Stimulated activated CD4-positive, alpha-beta T cell treated with anti-CD3 and anti-CD28 coated beads, Interleukin-4, amount 100 ng/mL, for 24 hours (primary cell): ENCODE data around the gene FABP1.

Source experiments
- DNase-seq: peaks from one replicate; pipeline ENCODE4 v3.0.0-alpha.2; 2020

The FABP1 gene

DNA sequence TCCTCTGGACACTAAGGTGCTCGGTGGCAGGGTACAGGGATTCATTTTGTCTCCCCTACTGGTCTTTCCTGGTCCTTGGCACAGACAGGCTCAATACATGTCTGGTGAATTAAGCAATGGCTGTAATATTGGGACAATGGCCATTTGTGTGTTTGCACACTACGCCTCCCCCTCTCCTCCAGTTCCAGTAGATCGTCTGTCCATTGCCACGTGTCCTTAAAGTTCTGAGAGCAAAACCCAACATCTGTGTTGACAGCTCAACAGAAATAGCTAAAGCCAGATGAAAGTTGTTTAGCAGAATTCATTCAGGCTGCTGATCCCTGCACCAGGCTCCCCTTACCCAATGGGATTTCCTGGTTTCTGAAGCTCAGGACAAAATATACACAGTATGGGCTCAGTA, 9.0 kb upstream of the FABP1 start:
- DNase-seq = no peak

DNA sequence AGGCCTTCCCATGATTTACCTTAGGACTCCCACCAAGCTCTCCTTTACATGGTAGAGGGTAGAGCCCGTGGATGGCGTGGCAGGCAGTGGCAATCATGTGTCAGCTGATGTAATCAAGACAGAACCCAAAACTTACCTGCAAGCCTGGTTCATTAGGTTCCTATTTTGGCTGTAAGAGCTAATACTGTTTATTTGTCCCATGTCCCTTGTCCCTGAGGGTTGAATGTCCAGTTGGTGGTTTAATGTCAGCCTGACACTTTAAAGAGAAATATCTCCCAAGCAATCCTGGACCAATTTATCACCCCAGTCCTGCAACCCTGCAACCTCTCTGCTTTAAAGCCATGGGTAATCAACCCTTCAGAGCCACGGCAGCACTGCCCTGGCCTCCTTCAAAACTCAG, 6.0 kb upstream of the FABP1 start:
- DNase-seq = no peak

DNA sequence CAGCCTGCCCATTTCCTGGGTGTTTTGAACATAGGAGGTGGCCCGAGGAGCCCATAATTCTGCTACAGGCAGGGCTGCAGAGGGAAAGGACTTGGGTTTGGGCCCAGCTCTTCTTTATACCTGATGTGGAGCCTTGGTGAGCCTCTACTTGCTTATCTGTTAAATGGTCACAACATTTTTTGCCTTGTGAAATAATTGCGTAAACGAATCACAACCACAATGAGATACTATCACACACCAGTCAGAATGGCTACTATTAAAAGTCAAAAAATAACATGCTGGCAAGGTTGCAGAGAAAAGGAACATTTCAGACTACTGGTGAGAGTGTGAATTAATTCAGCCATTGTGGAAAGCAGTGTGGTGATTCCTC, 4.1 kb upstream of the FABP1 start:
- DNase-seq = no peak

DNA sequence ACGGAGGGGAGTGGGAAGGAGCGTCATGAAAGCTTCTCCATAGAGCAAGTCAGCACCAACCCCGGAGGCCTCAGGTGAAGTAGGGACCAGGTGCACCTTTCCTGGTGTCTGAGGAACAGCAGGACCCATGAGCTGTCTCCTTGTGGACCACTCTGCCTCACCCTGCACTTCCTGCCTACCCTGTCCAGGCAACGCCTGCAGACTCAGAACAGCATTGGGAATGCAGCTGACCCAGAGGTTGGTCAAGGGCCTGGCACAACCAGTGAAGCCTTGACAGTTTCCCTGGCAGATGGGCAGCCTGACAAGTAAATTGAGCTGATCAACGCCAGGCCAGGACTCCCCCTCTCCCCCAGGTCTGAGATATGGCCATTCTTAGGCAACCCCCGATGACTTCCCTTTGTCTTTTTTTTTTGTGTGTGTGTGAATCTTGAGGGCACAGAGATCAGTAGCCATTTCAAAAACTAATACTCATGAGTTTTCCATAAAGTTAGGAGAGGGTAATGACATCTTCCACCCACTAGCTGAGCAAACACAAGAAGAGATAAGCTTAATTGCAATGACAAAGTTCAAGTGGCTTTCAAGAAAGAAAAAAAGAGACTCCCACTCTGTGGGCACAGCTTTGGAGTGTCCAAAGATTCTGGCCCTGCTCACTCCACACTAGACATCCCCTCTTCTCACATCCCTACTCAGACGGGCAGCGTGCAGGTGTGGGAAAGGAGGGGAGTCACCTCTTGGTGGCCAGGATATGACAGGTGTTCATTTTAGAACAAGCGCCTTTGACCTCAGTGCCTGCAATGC, 3.5 kb upstream of the FABP1 start:
- DNase-seq = no peak

DNA sequence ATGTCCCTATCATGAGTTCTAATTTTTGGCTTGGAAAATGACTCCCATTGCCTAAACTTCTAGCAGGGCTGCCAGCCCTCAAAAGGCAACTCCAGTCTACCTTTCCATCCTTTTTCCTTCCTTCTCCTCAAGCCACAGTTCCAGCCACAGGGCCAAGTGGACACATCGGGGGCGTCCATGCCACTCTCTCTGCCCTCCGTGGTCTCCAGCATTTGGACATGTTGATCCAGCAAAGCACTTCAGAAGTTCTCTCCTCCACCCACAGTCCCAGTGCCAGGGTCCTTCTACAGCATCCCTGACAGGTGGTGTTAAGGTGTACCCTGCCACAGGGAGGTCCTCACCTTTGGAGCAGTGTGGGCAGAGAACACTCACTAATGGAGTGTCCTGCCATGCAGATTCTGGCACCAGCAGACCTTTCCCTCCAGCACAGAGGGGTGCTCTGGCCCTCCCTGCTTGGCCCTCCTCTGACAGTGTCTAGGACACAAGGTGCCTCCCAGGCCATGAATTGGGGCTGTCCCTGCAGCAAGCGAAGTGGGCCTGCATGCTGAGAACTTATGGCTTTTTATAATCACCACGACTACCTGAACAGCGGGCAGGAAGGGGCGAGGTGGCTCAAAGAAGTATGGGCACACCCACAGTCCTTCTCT, 1.6 kb upstream of the FABP1 start:
- no peak for DNase-seq

DNA sequence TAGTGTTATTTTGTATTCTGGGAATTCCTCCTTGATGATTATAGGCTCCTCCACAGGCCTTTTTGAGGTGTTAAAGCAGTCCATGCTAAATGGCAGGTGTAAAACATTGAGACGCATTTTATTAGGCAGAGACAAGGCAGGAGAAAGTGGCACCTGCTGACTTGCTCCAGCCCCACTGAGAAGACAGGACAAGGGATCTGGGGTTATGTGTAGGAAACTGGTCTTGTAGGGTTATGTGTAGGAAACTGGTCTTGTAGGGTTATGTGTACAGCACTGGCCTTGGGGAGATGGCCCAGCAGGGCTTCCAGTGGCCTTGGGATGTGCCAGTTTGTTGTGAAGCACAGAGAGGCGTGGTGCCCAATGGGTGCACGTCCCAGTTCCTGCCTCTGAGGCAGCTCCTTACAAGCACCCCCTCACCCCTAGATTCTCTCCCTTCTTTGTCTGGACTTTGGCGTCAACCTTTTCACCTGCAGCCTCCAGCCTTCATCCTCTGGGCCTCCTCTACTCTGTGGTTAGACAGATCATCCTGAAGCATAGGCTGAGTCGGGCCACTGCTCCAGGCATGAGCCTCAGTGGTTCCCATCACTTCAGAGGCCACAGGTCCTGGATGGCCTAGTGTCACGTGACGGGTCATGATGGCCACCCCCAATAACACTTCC, 921 bp upstream of the FABP1 start:
- DNase-seq = no peak

DNA sequence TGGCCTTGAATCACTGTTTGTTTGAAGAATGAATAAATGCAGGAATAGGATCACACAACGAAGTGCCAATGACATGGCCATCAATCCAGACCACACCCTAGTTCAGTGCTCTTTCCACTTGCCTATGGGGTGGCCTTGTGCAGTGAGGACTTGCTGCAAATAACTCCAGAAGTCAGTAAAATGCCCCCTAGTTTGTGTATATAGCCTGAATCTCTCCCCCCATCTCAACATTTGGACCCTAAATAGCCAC, 299 bp downstream of the FABP1 start:
- DNase-seq = no peak

DNA sequence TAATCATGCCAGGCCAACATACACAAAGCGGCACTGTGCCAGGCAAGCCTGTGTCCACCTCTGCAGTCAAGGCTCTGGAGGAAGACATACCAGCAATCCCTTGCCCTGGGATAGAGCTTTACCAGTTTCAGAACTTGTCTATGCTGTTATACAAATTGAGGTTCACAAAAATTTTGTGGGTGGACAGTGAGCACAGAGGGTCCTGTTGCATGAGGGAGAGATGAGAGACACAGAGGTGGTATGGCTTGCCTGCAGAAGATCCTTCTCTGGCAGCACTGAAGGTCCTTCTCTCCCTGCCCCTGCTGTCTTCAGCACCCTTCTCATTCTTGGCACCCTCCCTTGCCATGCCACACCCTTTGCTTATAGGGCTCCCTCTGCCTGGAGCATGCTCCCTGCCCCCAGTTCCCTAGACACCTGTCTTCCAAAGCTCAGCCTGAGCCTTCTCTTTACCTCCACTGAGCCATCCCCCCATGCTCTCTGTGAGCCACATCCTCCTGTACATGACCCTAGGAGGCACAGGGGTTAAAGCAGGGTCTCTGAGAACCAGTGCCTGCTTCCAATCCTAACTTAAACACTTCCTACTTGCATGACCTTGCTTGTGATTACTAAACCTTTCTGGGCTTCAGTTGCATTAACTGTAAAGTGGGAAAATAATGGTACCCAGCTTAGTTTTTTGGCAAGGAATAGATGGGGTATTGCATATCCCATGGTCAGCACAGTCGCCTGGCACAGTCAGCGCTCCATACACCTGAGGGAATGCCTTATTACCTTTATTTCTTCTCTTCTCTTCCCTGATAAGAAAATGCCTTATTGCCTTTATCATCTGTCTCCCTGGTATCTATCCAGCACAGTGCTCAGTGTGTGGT, 857 bp downstream of the FABP1 start:
- DNase-seq = no peak

DNA sequence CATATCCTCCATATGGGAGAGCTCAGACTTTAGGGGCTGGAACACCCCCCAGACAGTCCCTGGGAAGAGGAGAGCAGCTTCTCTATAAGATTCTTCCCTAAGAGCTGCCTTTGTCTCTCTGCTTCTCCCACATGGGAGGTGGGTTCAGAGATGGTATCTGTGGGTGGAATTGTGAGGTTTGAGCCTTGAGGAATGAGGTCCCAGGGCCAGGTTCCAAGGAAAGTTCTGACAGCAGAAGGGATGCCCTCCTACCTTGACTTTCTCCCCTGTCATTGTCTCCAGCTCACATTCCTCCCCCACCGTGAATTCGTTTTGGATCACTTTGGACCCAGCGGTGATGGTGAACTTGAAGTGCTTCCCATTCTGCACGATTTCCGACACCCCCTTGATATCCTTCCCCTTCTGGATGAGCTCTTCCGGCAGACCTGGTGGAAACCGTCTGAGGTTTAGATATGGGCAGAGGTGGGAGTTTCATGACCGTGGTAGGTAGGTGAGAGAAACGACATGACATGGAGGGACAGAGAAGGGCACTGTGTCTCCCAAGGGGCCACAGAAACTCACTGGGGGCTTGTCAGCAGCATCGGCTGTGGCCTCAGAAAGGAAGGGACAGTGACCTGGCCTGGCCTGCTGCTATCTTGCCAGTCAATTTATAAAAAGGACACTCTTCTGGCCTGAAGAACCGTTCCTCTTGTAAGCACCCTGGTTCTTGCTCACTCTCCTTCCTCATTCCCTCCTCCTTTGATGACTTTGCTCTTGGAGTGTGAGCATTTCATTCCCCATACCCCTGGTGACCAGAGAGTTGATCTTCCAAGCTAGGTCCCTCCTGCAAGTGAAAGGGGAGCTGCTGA, 1.7 kb downstream of the FABP1 start:
- no peak for DNase-seq

DNA sequence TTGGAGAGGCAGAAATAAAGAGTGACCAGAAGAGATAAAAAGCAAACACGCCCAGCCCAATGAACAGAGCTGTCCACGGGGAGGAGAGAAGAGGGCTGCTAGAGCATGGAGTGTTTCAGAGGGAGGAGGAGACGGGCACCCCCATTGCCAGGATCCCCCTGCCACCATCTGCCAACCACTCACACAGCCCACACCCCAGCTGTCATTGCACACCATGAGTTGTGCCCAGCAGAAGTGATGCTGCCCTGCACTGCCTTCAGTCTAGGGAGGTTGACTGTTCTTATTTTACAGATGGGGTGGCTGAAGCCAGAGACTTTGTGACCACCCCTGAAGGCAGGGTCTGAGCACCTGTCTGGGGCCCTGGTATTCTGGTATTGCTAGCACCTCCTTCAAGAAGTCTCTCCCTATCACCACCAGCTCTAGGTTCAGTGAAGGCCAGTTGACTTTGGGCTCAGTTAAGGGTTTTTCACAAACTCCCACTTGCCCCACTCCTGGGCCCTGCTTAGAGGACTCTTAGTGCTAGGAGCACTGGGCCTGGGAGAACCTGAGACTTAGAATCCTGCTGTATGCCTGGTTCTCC, 2.4 kb downstream of the FABP1 start:
- DNase-seq = no peak

DNA sequence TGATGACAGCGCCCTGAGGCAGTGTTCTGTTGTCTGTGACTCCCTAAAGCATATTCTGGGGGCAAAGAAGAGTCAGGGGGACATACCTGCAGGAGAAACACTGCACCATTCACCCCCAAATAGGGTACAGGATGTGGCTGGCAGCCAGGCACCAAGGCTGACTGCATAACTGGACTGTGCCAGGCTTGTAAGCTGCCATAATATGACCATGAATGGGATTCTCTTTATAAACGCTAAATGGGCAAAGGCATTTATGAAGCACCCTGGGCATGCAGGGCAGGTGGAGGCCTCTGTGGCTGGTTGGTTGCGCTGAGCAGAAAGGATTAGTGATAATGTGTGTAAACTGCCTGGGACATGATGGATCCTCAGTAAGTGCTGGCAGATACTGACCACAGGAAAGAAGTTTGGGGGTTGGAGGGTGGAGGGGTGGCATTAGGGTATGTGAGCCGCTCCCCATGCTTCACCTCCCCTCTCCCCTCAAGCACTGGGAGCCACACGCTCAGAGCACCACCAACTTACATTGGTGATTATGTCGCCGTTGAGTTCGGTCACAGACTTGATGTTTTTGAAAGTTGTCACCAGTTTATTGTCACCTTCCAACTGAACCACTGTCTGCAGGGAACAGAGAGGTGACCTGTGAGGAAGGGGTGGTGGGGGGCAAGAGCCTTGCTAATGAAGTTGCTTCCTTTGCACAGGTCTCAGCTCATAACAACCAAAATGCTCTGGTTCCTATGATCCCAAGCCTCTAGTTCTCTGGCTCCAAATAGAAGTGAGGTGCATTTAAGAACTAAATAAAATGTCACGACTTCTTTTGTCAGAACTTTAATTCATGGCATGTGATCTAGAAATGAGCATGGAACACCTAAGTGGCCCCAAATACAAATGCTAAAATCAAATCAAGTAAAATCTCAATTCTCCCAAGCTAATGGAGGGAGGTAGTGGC, 3.6 kb downstream of the FABP1 start:
- no peak for DNase-seq

DNA sequence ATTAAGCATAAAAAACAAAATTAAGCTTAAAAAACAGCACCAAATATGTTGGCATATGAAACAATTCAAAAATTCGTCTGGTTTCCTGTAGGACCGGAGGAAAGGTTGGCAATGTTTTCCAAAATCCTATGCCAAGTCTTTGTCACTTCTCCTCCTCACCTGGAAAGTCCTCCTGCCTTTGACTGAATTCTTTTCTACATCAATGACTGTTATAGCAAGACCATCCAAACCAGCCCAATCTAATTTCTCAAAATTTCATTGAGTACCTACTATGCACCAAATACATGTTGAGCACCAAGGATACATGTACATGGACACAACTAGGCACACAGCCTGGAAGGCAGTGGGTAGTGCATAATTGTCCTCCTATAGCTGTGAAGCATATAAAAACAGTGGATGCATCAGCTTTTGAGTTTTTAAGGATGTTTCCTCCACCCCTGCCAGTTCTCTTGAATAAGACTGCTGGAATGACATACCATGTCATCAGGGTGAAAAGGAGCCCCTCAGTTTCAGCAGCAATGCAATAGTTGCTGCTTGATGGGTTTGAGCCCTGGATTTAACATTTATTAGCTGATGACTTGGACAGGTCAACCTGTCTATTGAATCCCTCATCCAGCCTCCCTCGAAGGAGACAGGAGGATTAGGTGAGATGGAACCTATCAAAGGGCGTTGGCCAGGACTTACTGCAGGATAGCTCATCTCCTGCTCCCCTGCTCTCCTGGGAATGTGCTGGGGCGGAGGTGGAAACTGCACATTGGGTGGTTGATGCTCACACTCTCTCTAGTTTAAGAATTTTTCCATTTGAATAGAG, 4.5 kb downstream of the FABP1 start:
- no peak for DNase-seq

DNA sequence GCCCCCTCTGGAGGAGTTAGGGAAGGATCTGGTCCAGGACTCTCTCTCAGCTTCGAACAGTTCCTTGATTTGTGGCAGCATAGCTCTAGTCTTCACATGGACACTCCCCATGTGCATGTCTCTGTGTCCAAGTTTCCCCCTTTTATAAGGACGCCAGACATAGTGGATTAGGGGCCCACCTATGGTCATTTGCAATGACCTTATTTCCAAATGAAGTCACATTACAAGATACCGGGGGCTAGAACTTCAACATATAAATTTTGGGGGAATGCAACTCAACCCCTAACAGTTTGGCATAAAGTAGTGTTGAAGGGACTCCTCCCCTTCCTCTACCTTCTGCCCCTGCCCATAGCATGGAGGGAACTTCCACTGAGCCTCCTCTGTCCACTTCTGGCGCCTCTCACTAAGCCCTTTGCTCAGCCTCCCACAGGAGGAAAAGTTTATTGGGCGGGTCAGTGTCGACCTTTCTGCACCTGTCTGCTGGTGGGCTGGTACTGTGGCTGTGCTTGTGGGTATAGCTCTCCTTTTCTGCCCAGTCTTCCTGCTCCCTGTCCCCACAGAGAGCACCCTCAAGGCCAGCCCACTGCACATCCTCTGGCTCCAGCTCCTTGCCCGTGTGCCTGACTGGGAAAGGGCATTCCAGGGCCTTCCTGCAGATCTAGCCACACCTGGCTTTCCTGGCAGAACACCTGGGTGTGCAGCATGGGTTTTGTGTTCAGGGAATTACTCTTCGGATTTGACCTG, 5.5 kb downstream of the FABP1 start:
- no peak for DNase-seq

DNA sequence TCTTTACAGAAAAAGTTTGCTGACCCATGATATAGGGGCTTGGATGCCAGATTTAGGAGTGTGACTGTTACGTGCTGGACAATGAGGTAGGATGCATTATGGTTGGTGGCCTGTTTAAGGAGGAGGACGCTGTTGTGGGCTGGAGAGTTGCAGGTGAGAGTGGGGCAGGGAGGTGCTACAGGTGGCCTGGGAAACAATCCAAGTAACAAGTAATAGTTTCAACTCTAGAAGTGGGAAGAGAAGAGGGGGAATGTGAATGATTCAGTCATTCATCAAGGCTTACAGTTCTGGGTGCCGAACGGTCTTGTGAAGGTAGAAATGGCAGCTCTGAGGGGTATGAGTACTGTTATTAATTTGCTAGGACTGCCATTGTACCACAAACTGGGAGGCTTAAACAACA, 6.2 kb downstream of the FABP1 start:
- DNase-seq = no peak

DNA sequence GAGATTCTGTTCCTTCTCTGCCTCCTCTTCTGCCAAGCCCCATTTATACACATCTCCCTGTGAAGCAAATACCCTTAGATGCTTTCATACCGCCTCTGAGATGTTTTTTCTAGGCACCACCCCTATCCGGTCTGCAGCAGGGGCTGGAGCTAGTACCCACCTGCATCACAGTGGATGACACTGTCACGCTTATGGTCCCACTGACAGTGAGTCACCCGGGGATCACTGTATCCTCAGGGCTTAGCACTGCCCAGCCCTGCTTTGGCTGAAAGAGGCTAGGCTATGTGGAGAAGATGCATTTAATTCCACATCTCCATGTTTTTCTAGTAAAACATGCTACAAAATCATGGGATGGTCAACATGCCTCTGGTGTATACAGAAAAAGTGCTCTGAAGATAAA, 9.9 kb downstream of the FABP1 start:
- DNase-seq = no peak

DNA sequence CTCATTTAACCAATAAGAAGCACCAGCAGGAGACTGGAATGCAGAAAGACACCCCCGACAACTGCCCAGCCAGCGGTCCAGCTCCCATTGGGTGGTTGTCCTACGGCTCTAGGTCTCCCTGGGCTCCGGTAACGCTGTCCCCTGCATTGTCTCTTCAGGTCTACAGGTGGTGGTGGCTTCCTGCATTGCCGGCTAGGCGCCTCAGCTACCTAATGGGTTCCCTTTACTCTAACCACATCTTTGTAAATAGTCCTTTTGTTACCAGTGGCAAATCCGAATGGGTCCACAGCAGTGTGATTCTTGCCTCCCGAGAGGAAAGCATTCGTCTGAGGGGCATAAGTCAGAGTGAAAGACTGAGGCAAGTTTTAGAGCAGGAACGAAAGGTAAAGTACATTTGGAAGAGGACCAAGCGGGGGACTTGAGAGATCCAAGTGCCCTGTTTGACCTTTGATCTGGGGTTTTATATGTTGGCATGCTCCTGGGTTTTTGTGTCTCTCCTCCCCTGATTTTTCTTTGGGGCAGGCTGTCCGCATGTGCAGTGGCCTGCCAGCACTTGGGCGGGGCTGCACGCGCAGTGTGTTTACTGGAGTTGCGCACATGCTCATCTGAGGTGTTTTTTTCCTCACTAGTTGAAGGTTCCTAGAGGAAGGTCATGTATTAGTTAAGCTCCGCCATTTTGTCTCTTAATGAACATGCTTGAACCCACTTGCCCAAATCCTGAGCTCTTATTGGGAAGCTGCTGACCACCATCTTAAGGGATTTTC, 11.0 kb downstream of the FABP1 start:
- no peak for DNase-seq

DNA sequence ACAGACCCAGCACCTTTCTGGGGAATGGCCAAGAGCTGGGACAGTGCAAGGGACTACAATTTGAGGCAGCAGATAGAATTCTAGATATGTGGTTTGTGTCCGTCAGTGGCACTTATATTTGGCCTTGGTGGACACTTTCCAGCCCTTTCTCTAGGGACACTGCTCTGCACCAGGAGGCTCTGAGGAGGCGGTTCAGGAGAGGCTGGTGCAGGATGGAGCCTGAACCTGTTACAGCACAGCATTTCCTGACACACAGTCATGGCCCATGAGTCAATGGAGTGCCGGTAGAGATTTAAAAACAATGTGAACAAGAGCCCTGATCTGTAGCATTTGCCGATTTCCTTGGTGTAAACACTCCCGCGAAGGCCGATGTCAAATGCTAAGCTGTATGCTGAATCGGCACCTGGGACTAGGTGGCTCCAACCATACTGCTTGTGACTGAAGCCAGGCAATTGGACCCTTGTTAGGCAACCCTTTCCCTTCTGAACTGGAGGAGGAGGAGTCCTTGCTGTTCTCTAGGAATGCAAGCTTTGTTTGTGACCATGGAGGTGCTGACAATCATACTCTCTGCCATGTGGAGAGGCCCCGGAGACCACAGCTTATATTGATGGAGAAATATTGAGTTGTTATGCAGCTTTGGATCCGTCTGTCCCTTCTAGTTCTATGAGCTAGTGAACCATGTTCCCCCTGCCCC, 11.9 kb downstream of the FABP1 start:
- DNase-seq = no peak

DNA sequence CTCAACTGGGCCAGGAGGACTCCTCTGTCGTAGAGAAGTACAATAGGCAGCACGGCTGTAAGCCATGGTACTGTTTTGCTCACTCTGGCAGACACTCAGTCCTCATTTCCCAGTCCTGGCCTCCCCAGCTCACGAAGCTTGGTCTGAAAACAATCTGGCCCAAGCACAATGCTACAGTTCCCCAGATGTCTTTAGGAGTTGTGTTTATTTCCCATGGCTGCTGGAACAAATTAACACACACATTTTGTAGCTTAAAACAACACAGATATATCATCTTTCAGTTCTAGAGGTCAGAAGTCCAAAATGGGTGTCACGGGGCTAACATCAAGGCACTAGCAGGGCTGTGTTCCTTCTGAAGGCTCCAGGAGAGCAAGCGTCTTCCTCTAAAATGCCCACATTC, 13.0 kb downstream of the FABP1 start:
- no peak for DNase-seq
